Measurements from ENCODE around the gene ZNF33B. TPM values are rescaled to one million over a fixed set of nuclear protein-coding genes. Genes with fewer than 3 reads are reported as not detected.
"Not testable (repeated sequence)": the region's sequence is repeated elsewhere in the genome, so short reads cannot be mapped to it uniquely, and the experiment has no call there.

The ZNF33B gene
- total RNA-seq (10 to 100 TPM; 24.9 to 71.8 (median 42.3) TPM), polyA plus RNA-seq (10 to 100 TPM; 32.7 to 32.9 TPM)
- long read RNA-seq, donor 1, full-length matches to known transcripts = 7 of 126 reads
- long read RNA-seq, donor 1, partial matches to known transcripts = 84 of 126 reads
- long read RNA-seq, donor 1, other reads (novel, unspliced or antisense) = 35 of 126 reads
- long read RNA-seq, donor 2, full-length matches to known transcripts = 1 of 1 reads
- long read RNA-seq, donor 2, partial matches to known transcripts = 0 of 1 reads
- long read RNA-seq, donor 2, other reads (novel, unspliced or antisense) = 0 of 1 reads
- long read RNA-seq, donor 3, full-length matches to known transcripts = 9 of 40 reads
- long read RNA-seq, donor 3, partial matches to known transcripts = 12 of 40 reads
- long read RNA-seq, donor 3, other reads (novel, unspliced or antisense) = 19 of 40 reads

DNA sequence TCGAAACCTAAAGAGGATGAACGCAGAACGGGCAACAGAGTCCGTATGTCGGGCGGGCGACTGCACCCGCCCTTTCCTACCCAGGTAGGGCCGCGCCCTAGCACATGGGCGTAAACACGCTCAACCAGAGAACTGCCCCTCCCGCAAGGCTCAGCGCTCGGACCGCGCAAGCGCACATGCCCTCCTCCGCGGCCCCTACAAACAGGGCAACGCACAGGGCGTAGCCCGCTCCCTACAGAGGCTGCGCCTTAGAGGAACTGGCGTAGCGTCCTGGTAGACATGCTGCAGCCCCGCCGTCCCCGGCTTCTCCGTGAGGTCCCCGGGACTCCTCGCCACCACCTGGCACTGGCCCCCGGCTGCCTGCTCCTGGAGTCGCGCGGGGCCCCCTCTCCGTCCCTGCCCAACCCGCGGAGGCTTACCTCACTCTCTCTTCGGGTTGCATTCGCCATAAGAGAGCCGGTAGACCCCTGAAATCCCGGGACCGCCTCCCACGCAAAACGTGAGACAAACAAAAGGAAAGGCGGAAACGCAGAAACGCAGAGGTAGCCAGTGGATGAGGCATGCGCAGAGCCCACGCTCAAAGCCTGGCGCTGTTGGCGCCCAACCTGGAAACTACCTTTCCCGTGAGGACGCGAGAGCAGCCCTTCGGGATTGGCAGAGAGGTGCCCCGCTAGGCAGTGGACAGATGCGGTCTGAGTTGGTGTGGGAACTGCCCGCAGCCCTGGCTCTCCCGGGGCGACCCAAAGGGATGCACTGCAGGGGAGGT lies at the start of gene ZNF33B:
ZNF33B (minus strand) TSS at position 516 of the 766 bp plus-strand sequence. CDS start 1,642 bp downstream, outside the sequence.
- no peaks in the 10 kb centered on the region for H3K36me3 ChIP-seq
- intact Hi-C loops (cut with DNase I) = no loop called here

DNA sequence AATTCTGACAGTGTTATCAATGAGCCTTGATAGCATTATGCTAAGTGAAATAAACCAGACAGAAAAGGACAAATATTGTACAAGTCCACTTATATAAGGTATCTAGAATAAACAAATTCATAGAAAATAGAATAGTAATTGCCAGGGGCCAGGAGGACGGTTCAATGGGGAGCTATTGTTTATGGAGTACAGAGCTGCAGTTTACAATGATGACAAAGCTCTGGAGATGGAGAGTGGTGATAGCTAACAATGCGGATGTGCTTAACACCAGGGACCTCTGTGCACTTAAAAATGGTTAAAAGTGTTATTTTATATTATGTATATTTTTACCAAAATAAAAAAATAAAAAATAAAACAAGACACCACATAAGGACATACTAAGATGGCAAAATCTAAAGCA lies 46.1 kb upstream of the ZNF33B start:
- intact Hi-C loops (cut with DNase I) = no loop called here
- Histone ChIP-seq H3K9me3 (no peaks in the 10 kb centered on the region), H3K27me3 (no peaks in the 10 kb centered on the region), H3K4me3 (no peak overlapping the region), H3K36me3 (no peaks in the 10 kb centered on the region), H3K27ac (no peak overlapping the region), H3K4me1 (ENCODE audit: insufficient read depth) (no peaks in the 10 kb centered on the region)
- 75 to 83% (median 79%) methylated on average over 2 of the region's 2 CpGs for WGBS, 3 donors
- no peak for DNase-seq
- TF ChIP-seq POLR2A (IDR thresholded peaks at IDR 0.05) (no peak), EP300 (IDR thresholded peaks at IDR 0.05) (no peak)
- TF ChIP-seq, protein P1, sequence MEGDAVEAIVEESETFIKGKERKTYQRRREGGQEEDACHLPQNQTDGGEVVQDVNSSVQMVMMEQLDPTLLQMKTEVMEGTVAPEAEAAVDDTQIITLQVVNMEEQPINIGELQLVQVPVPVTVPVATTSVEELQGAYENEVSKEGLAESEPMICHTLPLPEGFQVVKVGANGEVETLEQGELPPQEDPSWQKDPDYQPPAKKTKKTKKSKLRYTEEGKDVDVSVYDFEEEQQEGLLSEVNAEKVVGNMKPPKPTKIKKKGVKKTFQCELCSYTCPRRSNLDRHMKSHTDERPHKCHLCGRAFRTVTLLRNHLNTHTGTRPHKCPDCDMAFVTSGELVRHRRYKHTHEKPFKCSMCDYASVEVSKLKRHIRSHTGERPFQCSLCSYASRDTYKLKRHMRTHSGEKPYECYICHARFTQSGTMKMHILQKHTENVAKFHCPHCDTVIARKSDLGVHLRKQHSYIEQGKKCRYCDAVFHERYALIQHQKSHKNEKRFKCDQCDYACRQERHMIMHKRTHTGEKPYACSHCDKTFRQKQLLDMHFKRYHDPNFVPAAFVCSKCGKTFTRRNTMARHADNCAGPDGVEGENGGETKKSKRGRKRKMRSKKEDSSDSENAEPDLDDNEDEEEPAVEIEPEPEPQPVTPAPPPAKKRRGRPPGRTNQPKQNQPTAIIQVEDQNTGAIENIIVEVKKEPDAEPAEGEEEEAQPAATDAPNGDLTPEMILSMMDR (IDR thresholded peaks at IDR 0.05) = no peak

More for the DNA sequence above, at the start of gene ZNF33B:
- no peaks in the 10 kb centered on the region for H3K27me3 ChIP-seq
- H3K9me3 ChIP-seq = no peaks in the 10 kb centered on the region
- H3K4me1 ChIP-seq (ENCODE audit: insufficient read depth) = no peaks in the 10 kb centered on the region
- H3K27ac ChIP-seq = peak within 1 kb of the TSS; percentile 77 to 96
- WGBS, 3 donors = 0 to 1% (median 0%) methylated on average over 51 to 62 of the region's 62 CpGs
- TF ChIP-seq EP300 (IDR thresholded peaks at IDR 0.05) = no peak
- TF ChIP-seq POLR2A (IDR thresholded peaks at IDR 0.05) = peak; percentile 60
- TF ChIP-seq, protein P1 (IDR thresholded peaks at IDR 0.05) = no peak
- peak; percentile 90 to 96 (median 94) for DNase-seq
- peak within 1 kb of the TSS; percentile 82 for H3K4me3 ChIP-seq

DNA sequence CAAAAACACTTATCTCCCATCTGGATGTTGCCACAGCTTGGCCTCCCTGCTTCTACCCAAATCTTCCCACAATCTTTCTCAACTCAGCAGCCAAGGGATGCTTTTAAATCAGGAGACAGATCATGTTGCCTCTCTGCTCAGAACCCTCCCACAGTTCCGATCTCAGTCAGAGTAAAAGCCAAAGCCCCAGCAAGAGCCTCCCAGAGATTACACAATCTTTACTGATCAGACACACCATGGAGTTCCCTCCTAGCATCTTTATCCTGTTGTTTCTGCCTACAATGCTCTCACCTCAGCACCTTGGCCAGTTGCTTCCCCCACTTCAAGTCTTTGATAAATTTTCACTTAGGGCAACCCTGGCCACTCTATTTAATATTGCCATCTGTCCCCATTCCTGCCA lies 41.9 kb upstream of the ZNF33B start:
- H3K4me3 ChIP-seq = no peak overlapping the region
- no peaks in the 10 kb centered on the region for H3K36me3 ChIP-seq
- intact Hi-C loops (cut with DNase I) = no loop called here
- TF ChIP-seq POLR2A (IDR thresholded peaks at IDR 0.05) (no peak), EP300 (IDR thresholded peaks at IDR 0.05) (no peak)
- TF ChIP-seq, protein P1 (IDR thresholded peaks at IDR 0.05) = no peak
- no peaks in the 10 kb centered on the region for H3K4me1 ChIP-seq (ENCODE audit: insufficient read depth)
- H3K27ac ChIP-seq = no peak overlapping the region
- no peaks in the 10 kb centered on the region for H3K27me3 ChIP-seq
- DNase-seq = no peak
- no peaks in the 10 kb centered on the region for H3K9me3 ChIP-seq
- WGBS, 3 donors = 79 to 89% (median 85%) methylated on average over 1 of the region's 1 CpG

DNA sequence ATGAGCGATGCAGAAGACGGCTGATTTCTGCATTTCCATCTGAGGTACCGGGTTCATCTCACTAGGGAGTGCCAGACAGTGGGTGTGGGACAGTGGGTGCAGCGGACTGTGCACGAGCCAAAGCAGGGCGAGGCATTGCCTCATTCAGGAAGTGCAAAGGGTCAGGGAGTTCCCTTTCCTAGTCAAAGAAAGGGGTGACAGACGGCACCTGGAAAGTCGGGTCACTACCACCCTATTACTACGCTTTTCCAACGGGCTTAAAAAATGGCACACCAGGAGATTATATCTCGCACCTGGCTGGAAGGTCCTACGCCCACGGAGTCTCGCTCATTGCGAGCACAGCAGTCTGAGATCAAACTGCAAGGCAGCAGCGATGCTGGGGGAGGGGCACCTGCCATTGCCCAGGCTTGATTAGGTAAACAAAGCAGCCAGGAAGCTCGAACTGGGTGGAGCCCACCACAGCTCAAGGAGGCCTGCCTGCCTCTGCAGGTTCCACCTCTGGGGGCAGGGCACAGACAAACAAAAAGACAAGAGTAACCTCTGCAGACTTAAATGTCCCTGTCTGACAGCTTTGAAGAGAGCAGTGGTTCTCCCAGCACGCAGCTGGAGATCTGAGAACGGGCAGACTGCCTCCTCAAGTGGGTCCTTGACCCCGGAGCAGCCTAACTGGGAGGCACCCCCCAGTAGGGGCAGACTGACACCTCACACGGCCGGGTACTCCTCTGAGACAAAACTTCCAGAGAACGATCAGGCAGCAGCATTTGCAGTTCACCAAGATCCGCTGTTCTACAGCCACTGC lies 27.0 kb upstream of the ZNF33B start:
- 79 to 87% (median 83%) methylated on average over 24 of the region's 24 CpGs for WGBS, 3 donors

More for the DNA sequence above, 27.0 kb upstream of the ZNF33B start:
- DNase-seq; H3K4me3 ChIP-seq; H3K4me1 ChIP-seq (ENCODE audit: insufficient read depth); H3K9me3 ChIP-seq; H3K27me3 ChIP-seq; H3K27ac ChIP-seq; intact Hi-C loops (cut with DNase I); H3K36me3 ChIP-seq: not testable (repeated sequence)

Measured in ovary (tissue), 10 donors.